Fibroblast of lung (primary cell): Measurements from ENCODE around the gene TYMS. TPM values are rescaled to one million over a fixed set of nuclear protein-coding genes. Genes with fewer than 3 reads are reported as not detected.
A peak's percentile ranks its signal among the peaks of the same experiment; 100 is the strongest.

Experiments used
- DNase-seq, 2 donors: peaks; one replicate each; pipeline versions ENCODE4 v3.0.0 to v3.0.0-alpha.2; 2010; ENCODE audit warnings: low read depth in 2 of 2
- H2AFZ ChIP-seq: 2 replicates; pipeline ENCODE4 v1.5.1; 2012; ENCODE audit warnings: low read length, control low read depth, inconsistent platforms
- H3K27ac ChIP-seq: 2 replicates; pipeline ENCODE4 v1.5.1; 2011; ENCODE audit warnings: low read length, control low read depth; ENCODE audit not compliant: insufficient read depth
- H3K27me3 ChIP-seq: 2 replicates; pipeline ENCODE4 v1.5.1; 2011; ENCODE audit warnings: mild to moderate bottlenecking, low read length; ENCODE audit not compliant: control insufficient read depth, insufficient read depth
- H3K36me3 ChIP-seq: 2 replicates; pipeline ENCODE4 v1.5.1; 2011; ENCODE audit warnings: low read length; ENCODE audit not compliant: control insufficient read depth, insufficient read depth
- H3K4me1 ChIP-seq: 2 replicates; pipeline ENCODE4 v1.5.1; 2011; ENCODE audit warnings: low read length; ENCODE audit not compliant: control insufficient read depth, insufficient read depth; ENCODE audit errors: extremely low read depth
- H3K4me2 ChIP-seq: 2 replicates; pipeline ENCODE4 v1.5.1; 2011; ENCODE audit warnings: low read length, control low read depth; ENCODE audit not compliant: insufficient read depth; ENCODE audit errors: extremely low read depth
- H3K4me3 ChIP-seq, 4 experiments: fragments of 200-600 bp in 1 of 4; sonication (generic) in 1 of 4; replicated peaks in 1 of 4; 2 replicates each; pipeline ENCODE4 v1.5.1; 2011 to 2016; ENCODE audit warnings: low read length in 4 of 4, low read depth in 3 of 4, mild to moderate bottlenecking in 3 of 4, control low read depth in 2 of 4, inconsistent platforms in 1 of 4, mixed read lengths in 1 of 4; ENCODE audit not compliant: insufficient read depth in 1 of 4; ENCODE audit errors: control extremely low read depth in 1 of 4
- H3K79me2 ChIP-seq: 2 replicates; pipeline ENCODE4 v1.5.1; 2012; ENCODE audit warnings: mild to moderate bottlenecking, low read length, inconsistent platforms; ENCODE audit not compliant: control insufficient read depth, insufficient read depth
- H3K9ac ChIP-seq: 2 replicates; pipeline ENCODE4 v1.5.1; 2011; ENCODE audit warnings: mild to moderate bottlenecking, low read length, control low read depth; ENCODE audit not compliant: insufficient read depth
- H3K9me3 ChIP-seq: 2 replicates; pipeline ENCODE4 v1.5.1; 2012; ENCODE audit warnings: low read depth, low read length; ENCODE audit not compliant: control insufficient read depth, insufficient read depth
- H4K20me1 ChIP-seq: 2 replicates; pipeline ENCODE4 v1.5.1; 2011; ENCODE audit warnings: low read length; ENCODE audit not compliant: control insufficient read depth, insufficient read depth; ENCODE audit errors: extremely low read depth
- CTCF ChIP-seq, 2 donors: IDR thresholded peaks in 1 of 2; conservative IDR thresholded peaks in 1 of 2; 1 replicate in 1 of 2; 2 replicates in 1 of 2; pipeline ENCODE4 v1.5.1; 2011 to 2012; ENCODE audit warnings: low read length in 2 of 2, control low read depth in 1 of 2, inconsistent platforms in 1 of 2, low read depth in 1 of 2, mild to moderate bottlenecking in 1 of 2
- EZH2 ChIP-seq: IDR thresholded peaks from 2 replicates; pipeline ENCODE4 v1.5.1; 2012; ENCODE audit warnings: low read length, control low read depth, mild to moderate bottlenecking; ENCODE audit errors: missing control alignments
- polyA plus RNA-seq, 2 donors: library from polyadenylated mRNA; depleted of rRNA in 1 of 2; stranded (reverse) in 1 of 2; unstranded in 1 of 2; fragments of >200 nt; gene quantifications; 2 replicates each; pipeline ENCODE4 v1.2.1, GENCODE V29; 2011 to 2012; ENCODE audit warnings: missing spikeins in 1 of 2
- total RNA-seq: library from RNA; depleted of rRNA; stranded (reverse); fragments of >200 nt; gene quantifications from 2 replicates; pipeline ENCODE4 v1.2.1, GENCODE V29; 2014

Gene TYMS
- total and polyA plus RNA-seq, 2 donors (not counting 1 experiment from before 2014, with no cell fraction given) = 16.8 to 45.4 TPM

- Histone ChIP-seq H3K36me3 (no peaks in the 10 kb centered on the region), H3K9me3 (no peaks in the 10 kb centered on the region), H3K4me1 (no peaks in the 10 kb centered on the region), H3K79me2 (peaks cover 16% of the 10 kb centered on the region), H3K4me3 (peak overlapping the region; percentile 73 to 93 (median 89)), H3K27me3 (no peaks in the 10 kb centered on the region), H4K20me1 (no peaks in the 10 kb centered on the region), H3K4me2 (peak overlapping the region; percentile 87), H3K9ac (peak overlapping the region; percentile 74), H2AFZ (peak overlapping the region; percentile 91), H3K27ac (peak overlapping the region; percentile 84)
- TF ChIP-seq CTCF (conservative IDR thresholded peaks at IDR 0.05 in 1 of 2, IDR thresholded peaks at IDR 0.05 in 1 of 2; ENCODE audit: low read depth in 1 of 2, low read length in 2 of 2) (no peak), EZH2 (no peak)
- DNase-seq = peak; percentile 85 to 87
Observed at GRCh38 chr18:658001-658946, 821 bp downstream of the TYMS start.

GRCh38 chr18:658947-659533 lies 1.6 kb downstream of the TYMS start:
- TF ChIP-seq EZH2 (no peak), CTCF (conservative IDR thresholded peaks at IDR 0.05 in 1 of 2, IDR thresholded peaks at IDR 0.05 in 1 of 2; ENCODE audit: low read depth in 1 of 2, low read length in 2 of 2) (no peak)
- peaks cover 16% of the 10 kb centered on the region for H3K79me2 ChIP-seq
- no peak for DNase-seq
- peak overlapping the region; percentile 73 to 93 (median 89) for H3K4me3 ChIP-seq
- H3K9me3 ChIP-seq = no peaks in the 10 kb centered on the region
- no peaks in the 10 kb centered on the region for H3K27me3 ChIP-seq
- no peaks in the 10 kb centered on the region for H4K20me1 ChIP-seq
- peak overlapping the region; percentile 91 for H2AFZ ChIP-seq
- peak overlapping the region; percentile 87 for H3K4me2 ChIP-seq
- H3K4me1 ChIP-seq = no peaks in the 10 kb centered on the region
- no peak overlapping the region for H3K9ac ChIP-seq
- no peak overlapping the region for H3K27ac ChIP-seq
- H3K36me3 ChIP-seq = no peaks in the 10 kb centered on the region

- H2AFZ ChIP-seq = no peak overlapping the region
Observed at GRCh38 chr18:659597-659996, 2.1 kb downstream of the TYMS start.

More at GRCh38 chr18:659597-659996, 2.1 kb downstream of the TYMS start:
- Histone ChIP-seq H3K79me2 (peaks cover 16% of the 10 kb centered on the region), H3K4me2 (no peak overlapping the region), H3K4me3 (no peak overlapping the region), H3K36me3 (no peaks in the 10 kb centered on the region), H4K20me1 (no peaks in the 10 kb centered on the region), H3K27me3 (no peaks in the 10 kb centered on the region), H3K27ac (no peak overlapping the region), H3K4me1 (no peaks in the 10 kb centered on the region), H3K9me3 (no peaks in the 10 kb centered on the region), H3K9ac (no peak overlapping the region)
- no peak for DNase-seq
- TF ChIP-seq CTCF (conservative IDR thresholded peaks at IDR 0.05 in 1 of 2, IDR thresholded peaks at IDR 0.05 in 1 of 2; ENCODE audit: low read depth in 1 of 2, low read length in 2 of 2) = no peak
- TF ChIP-seq EZH2 = no peak
